Right hindlimb (tissue), 1 donor: ENCODE measurements around the gene DUSP21.
"Not testable (repeated sequence)": the region's sequence is repeated elsewhere in the genome, so short reads cannot be mapped to it uniquely, and the experiment has no call there.

Experiments used
- DNase-seq: peaks from one replicate; pipeline ENCODE4 v3.0.0-alpha.2; 2018

DUSP21 gene

DNA sequence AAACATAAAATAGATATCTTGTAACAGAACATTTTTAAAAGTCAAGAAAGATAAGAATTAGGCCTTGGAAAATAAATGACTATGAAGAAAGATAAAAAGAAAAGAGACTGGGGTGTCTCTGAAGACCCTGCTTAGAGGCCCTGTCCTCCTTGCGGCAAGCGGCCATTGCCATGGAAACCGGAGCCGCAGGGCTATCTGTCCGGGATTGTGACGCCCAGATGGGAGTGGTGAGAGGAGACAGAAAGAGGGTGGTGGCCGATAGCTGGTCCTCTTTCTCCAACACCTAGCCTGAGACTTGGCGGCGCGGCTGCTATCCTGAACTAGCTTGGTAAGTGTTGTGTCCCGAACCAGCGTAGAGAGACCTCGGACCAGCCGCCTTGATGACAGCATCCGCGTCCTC, at the start of gene DUSP21:
TSS of gene DUSP21 (plus strand) at position 269 of the 400 bp plus-strand sequence. CDS start at position 381, 112 bp downstream.
- DNase-seq: no peak

DNA sequence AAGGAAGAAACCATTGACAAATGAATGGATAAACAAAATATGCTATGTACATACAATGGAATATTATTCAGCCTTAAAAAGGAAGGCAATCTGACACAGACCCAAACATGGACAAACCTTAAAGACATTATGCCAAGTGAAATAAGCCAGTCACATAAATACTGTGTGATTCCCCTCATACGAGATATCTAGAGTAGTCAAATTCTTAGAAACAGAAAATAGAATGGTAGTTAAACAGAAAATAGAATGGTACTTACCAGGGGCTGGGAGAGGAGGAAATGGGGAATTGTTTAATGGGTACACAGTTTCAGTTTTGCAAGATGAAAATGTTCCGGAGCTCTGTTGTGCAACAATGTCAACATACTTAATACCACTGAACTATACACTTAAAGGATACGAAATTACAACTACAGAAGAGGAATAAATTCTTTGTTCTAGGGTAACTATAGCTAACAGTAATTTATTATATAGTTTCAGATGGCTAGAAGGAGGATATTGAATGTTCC, 47.8 kb upstream of the DUSP21 start:
- DNase-seq: no peak

DNA sequence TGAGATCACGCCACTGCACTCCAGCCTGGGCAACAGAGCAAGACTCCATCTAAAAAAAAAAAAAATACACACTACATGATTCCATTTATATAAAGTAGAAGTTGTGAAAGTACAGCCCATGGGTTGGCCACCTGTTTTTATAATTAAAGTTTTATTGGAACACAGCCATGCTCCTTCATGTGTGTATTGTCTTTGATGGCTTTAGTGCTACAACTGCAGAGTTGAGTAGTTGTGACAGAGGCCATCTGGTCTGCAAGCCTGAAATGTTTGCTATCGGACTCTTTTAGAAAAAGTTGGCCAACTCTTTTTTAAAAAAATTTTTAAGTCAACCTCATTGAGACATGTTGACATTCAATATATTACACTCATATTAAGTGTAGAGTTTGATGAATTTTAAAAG, 41.2 kb upstream of the DUSP21 start:
- DNase-seq: no peak

DNA sequence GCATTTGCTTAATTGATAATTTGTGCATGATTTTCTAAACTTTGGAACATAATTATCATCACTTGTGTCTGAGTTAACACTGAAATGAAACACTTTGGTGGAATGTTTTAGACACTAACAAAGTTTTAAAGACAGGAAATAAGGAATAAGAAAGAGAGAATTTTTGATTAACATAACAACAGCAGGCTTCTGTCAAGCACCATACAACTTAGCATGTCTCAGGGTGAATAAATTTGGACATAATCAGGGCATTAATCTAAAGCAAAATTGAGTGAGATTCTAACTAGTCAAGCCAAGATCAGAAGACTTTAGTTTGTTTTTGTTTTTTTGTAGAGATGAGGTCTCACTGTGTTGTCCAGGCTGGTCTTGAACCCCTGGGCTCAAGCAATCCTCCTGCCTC, 28.1 kb upstream of the DUSP21 start:
- no peak for DNase-seq

DNA sequence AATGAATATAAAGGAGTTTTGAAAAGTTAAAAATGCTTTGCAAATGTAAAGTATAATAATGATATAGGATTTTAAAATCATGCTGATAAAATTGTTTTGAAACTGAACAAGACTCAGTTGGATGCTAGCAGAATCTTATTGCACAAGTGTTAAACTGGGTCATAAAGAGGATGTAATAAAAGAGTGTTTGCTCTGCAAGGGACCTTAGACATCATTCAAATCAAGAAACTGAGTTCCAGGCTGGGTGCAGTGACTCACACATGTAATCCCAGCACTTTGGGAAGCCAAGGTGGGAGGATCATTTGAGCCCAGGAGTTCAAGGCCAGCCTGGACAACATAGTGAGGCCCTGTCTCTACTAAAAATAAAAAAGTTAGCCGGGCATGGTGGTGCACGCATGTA, 27.5 kb upstream of the DUSP21 start:
- no peak for DNase-seq

DNA sequence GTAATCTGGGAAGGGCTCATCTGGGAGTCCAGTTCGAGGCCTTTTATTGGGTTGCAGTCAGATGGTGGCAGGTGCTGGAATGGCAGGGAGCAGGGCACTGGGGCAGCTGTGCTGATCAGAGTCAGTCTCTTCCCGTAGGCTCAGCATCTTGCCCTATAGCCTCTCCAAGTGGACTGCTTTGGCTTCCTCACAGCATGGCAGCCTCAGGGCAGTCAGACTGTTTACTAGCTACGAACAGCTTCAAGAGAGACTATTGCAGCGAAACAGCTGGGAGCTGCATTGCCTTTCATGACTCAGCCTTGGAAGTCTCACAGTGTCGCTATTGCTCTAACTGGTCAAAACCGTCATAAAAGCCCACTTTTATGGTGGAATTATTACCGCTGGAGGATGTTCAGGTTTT, 26.8 kb upstream of the DUSP21 start:
- DNase-seq: no peak

DNA sequence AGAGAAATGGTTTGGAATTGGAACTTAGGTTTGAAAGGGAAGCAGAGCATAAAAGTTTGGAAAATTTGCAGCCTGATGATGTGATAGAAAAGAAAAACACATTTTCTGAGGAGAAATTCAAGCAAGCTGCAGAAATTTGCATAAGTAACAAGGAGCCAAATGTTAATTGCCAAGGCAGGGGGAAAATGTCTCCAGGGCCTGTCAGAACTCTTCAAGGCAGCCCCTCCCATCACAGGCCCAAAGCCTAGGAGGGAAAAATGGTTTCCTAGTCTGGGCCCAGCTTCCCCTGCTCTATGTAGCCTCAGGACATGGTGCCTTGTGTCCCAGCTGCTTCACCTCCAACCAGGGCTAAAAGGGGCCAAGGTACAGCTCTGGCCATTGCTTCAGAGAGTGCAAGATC, 21.2 kb upstream of the DUSP21 start:
- no peak for DNase-seq

DNA sequence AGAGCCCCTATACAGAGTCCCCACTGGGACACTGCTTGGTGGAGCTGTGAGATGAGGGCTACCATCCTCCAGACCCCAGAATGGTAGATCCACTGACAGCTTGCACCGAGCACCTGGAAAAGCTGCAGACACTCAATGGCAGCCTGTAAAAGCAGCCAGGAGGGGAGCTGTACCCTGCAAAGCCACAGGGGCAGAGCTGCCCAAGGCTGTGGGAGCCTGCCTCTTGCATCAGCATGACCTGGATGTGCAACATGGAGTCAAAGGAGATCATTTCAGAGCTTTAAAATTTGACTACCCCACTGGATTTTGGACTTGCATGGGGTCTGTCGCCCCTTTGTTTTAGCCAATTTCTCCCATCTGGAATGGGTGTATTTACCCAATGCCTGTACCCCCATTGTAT, 20.6 kb upstream of the DUSP21 start:
- DNase-seq: not testable (repeated sequence)

DNA sequence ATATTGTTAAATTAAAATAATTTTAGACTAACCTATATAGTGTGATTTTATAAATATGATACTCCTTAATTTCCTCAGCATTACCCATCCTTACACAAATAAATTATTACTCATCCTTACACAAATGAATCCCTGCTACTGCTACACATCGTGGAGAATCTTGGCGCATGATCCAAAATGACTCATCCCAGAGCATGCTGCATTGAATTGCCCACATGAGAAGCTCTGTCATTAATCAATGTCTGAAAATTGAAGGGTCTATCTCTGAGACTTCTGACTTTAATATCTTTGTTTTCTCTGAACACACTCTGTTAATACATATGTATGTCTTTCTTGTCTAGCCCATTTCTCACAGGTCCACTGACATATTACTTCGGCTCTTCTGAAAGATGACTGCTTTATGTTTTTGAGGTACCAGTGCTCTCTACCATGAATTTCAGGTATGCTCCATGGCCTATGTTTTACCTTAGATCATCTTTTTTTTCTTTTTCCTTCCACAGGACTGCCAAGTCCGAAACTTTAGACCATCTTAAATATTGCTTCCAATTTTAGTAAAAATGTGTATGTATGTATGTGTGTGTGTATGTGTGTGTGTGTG, 15.7 kb upstream of the DUSP21 start:
- no peak for DNase-seq

DNA sequence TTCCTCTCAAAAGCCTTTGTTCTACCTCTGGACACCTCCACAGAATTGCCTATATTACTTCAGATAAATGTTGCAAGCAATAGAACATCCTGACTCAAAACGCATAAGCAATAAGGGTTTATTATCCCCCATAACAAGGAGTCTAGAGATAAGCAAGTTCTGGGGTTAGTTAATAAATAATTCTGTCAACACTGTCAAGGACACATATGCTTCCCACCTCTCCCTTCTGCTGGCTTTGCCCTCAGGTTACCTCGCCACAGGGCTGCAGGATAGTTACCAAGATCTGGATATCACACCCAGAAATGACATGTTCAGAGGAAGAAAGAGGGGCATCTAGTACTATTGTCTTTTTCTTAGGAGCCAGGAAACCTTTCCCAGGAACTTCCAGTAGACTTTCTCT, 14.0 kb upstream of the DUSP21 start:
- DNase-seq: no peak

DNA sequence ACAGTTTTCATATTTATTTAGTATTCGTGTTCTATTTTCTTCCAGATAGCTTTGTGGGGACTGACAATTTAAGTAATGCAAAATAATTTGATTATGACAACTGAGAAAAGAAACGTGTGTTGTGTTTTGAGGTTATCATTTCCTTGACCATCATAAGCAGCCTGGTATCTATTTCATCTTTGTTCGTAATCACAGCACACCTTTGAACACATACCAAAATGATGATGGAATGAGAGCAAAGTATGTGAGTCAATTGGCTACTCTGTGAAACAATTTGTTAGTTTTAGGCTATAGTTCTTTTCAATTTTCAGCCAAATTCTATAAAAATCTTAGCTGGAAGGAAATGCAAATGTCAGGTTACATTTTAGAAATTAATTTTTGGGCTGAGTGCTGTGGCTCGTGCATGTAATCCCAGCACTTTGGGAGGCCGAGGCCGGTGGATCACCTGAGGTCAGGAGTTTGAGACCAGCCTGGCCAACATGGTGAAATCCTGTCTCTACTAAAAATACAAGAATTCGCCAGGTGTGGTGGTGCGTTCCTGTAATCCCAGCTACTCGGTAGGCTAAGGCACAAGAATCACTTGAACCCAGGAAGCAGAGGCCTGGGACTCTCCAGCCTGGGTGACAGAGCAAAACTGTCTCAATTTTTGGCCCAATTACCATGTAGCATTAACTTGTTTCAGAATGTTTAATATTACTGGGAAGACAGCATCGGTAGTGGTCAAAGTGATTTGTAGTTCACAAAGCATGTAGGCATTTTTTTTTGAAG, 1.1 kb upstream of the DUSP21 start:
- DNase-seq: no peak

DNA sequence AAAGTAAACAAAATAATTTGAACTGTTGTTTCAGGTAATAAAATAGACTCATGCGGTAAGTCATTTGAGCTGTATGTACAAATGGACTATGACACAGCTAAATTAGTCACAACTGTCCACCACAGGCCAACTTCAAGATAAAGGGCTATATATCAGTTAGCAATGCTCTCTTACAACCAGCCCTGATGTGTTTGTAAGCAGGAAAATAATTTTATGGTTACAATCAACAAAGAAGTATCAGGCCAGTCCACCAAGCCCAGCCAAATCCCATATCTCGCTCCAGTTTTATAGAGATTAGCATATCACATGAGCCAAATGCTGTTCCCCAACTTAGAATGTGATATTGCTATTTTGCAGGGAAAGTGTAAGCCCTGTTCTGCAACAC, 511 bp upstream of the DUSP21 start:
- no peak for DNase-seq

DNA sequence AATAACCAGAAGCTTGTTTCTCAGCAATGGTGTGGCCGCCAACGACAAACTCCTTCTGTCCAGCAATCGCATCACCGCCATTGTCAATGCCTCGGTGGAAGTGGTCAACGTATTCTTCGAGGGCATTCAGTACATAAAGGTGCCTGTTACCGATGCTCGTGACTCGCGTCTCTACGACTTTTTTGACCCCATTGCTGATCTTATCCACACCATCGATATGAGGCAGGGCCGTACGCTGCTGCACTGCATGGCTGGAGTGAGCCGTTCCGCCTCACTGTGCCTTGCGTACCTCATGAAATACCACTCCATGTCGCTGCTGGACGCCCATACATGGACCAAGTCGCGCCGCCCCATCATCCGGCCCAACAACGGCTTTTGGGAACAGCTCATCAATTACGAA, 383 bp downstream of the DUSP21 start:
- no peak for DNase-seq

DNA sequence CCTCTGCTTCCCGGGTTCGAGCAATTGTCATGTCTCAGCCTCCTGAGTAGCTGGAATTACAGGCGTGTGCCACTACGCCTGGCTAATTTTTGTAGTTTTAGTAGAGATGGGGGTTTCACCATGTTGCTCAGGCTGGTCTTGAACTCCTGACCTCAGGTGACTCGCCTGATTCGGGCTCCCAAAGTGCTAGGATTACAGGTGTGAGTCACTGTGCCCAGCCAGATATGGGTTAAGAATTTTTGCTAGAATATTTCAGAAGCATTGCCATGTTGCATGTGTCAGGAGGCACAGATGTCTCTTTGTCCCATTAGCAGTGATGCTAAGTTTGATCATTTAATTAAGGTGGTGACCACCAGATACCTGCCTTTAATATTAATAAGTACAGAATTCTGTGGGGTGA, 7.1 kb downstream of the DUSP21 start:
- not testable (repeated sequence) for DNase-seq

DNA sequence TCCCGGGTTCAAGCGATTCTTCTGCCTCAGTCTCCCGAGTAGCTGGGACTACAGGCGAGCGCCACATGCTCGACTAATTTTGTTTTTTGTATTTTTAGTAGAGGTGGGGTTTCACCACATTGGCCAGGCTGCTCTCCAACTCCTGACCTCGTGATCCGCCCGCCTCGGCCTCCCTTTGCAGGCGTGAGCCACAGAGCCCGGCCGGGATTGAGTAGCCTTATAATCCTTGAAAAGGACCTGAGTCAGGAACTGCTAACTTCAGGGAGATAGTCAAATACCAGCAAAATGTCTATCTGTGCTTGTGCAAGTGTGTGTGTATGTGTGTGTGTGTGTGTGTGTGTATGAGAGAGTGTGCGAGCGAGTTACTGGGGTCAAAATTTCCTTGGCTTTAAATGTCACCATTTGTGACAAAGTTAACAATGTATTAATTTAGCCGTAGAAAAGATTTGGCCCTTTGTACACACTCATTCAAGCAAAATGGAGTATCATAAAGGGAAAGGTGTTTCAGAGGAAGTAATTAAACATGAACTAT, 27.4 kb downstream of the DUSP21 start:
- DNase-seq: peak; percentile 14

DNA sequence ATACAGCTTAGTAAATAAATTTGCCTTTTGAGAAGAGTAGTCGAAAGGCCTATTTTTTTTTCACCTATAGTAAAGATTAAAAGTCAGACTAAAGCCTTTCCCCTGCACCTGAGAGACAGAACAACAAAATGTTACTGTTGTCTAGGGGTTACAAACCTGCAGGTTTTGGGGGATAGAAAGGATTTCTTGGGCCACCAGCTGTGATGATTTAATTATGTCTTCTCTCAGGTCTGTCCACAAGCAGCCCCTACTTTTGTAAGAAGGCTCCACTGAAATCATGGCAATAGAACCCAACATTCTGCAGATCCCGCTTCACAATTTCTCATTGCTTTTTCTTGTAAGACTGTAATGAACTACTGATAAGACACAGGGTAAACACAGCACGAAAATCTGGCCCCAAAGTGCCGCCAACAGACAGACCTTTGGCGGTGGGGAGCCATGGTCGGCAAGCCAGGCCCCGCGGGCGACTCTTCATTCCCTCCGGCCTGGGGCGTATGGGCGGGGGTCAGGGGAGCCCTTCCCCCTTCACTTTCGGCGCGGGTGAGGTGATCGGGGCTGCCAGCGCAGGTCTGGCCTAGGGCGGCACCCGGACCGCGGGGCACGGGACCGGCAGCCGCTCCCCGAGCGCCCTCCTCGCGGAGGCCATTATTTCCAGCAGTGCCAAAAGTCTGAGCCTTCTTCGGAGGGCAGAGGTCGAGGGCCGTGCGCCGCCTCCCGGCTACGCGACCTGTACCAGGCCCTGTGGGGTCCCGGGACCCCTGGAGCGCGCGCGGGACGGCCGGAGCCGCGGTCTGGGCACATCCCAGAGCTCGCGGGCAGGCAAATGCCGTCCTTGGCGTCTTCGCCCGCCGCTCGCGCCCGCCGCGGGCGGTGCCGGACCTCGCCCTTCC, 28.4 kb downstream of the DUSP21 start:
- DNase-seq: no peak

DNA sequence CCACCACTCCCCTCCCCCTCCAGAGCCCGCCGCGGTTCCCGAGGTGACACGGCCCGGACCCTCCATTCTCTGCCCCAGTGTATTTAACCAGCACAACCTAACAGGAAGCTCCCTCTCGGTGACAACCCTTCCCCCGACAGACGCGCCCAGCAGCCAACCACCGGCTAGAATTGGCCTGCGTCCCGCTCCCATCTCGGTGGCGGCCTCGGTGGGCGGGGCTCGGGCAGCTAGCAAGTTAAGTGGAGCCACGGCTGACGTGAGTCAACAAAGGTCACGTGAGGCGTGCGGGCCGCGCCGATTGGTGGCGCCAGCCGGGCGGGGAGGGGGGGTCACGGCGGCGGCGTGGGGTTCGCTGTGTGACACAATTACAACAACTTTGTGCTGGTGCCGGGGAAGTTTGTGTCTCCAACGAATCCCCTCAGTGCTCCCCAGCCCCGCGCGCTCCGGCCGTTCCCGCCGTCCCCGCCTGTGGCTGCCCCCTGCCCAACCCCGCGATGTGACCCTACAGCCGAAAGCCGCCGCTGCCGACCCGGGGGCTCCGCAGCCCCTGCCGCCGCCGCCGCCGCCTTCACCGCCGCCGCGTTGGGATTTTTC, 29.1 kb downstream of the DUSP21 start, which contains the start of gene KDM6A:
TSS of gene KDM6A (plus strand) at position 368 of the 594 bp plus-strand sequence. CDS start 364 bp downstream, outside the sequence.
- peak; percentile 97 for DNase-seq

DNA sequence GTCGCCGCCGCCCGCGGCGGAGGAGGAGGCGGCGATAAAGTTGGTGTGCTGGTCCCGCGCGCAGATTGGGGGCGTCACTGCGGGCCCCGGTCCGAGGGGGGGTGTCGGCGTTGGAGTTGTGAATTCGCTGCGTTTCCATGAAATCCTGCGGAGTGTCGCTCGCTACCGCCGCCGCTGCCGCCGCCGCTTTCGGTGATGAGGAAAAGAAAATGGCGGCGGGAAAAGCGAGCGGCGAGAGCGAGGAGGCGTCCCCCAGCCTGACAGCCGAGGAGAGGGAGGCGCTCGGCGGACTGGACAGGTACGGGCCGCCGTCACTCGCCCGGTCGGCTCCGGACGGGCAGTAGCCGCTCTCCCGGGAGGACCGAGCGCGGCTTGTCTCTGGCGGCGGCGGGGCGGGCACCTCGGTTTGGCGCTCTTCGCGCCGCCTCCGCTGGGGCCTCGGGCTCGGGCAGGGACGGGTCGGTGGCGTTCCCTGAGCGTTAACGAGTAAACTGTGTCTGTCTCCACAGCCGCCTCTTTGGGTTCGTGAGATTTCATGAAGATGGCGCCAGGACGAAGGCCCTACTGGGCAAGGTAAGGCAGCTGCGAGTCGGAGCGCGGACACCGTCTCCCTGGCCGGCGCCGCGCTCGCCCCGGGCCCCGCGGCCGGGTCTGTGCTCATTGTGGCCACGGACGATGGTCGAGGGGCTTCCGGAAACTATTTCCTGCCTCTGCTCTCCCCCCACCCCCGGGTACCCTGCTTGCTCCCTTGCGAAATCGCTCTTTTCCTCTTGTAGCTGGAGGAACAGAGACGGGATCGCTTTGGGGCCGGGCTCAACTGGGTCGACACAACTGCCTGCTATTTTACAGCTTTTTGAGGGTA, 29.8 kb downstream of the DUSP21 start:
- DNase-seq: peak; percentile 56

DNA sequence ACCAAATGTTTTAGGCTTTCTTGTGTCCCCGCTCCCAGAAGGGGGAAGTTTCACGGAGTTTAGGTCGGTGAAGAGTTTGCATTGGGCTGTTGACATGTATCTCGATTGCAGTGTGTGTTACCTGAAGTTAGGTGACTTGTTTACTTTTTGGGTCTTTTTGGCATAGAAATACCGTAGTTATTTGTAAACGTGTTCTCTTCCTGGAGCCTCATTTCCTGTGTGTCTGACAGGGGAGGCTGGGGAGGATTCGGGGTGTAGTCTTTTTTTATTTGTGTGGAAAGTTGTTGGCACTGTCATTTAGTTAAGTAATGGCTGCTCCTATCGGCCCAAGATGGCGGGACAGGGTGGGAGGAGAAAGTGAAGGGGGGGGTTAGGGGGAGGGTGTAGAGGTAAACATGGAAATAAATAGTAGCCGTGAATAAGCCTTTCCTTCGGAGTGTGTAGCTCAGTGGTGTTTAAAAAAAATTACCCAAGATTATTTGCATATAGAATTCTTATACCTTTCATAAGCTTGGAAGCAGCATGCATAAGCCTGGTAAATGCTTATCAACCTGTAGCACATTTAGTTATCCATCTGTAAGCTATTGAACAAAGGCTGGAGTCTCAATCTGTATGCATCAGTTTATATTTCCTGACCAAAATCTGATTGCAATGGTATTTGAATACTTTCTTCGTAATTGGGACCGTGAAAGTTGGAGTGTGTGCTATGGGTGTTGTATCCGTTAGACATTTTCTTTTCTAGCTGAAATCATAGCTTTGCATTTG, 30.8 kb downstream of the DUSP21 start:
- peak; percentile 33 for DNase-seq

DNA sequence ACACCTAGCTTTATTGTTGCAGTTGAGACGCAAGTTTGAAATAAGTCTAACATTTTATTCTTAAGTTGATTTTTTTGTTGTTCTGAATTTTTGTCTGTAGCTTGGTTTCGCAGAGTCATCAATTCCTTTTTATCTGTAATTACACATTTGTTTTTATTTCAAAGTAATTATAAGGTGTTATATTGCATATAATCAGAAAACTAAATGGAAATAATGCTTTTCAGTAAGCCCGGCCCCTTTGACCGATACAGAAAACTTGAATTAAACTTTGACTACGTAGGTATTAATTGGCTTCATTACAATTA, 31.3 kb downstream of the DUSP21 start:
- no peak for DNase-seq

DNA sequence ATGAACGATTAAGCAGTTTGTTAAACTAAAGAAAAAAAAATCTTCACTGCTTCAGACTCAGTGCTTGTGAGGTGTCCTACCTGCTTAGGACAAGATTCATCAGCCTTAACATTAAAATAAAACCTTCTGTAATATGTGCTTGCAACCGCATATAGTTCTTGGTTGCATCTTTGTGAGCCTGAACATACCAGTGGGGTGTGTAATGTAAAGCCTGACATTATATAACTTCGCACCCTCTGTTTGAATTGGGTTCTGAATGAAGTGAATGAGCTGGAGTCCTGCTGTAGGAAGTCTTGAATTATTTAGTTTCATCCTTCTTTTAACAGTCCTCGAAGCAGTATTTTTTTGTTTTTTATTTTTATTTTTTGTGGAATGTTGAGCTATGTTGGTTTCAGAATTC, 32.3 kb downstream of the DUSP21 start:
- no peak for DNase-seq
